Cerebellar cortex (tissue), 1 donor: ENCODE measurements around the gene DNAH3.
A peak's percentile ranks its signal among the peaks of the same experiment; 100 is the strongest.
"Not testable (repeated sequence)": the region's sequence is repeated elsewhere in the genome, so short reads cannot be mapped to it uniquely, and the experiment has no call there.

Experiments used
- DNase-seq: peaks from one replicate; pipeline ENCODE4 v3.0.0-alpha.2; 2015; ENCODE audit warnings: low spot score

DNAH3 gene

DNA sequence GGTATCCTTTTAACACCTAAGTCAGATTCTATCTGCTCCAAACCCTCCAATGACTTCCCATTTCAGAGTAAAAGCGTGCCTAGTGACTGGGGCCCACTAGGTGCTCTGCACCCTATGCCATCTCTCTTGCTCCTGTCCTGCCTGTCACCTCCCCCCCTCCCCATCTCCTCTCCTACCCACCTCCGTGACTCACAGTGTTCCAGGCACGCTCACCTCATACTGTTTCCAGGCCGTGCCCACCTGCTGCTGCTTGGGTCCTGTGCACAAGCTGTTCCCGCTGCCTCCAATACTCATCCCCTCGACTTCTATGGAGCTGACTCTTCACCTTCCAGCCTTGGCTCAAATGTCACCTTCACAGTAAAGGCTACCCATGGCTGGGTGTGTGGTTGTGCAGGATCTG lies 21.7 kb downstream of the DNAH3 start:
- DNase-seq: no peak

DNA sequence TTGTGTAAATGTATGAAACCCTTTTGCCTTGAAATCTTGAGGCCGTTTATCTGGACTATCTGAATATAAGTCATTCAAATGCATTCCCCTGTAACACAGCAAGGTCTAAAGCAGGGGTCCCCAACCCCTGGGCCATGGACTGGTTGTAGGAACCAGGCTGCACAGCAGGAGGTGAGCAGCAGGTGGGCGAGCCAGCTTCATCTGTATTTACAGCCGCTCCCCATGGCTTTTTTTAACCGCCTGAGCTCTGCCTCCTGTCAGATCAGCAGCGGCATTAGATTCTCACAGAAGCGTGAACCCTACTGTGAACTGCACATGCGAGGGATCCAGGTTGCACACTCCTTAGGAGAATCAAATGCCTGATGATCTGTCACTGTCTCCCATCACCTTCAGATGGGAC lies 24.1 kb downstream of the DNAH3 start:
- no peak for DNase-seq

DNA sequence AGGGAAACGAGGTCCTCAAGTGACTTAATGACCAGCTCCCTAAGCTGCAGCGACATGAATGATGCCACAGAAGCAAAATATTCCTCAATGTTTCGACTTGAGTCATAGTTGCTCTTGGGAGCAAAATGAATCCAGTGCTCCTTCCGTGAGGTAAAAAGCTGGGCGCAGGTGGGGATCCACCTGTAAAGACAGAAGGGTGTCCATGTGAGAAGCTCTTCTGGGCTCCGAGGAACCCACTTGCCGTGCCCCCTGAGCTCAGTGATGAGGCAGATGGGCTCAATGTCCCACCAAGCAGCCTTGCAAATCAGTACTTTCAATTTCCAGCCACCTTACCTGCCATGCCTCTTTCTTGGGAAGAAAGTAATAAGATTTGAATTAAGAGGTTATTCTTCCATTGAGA lies 25.5 kb downstream of the DNAH3 start:
- DNase-seq: no peak

DNA sequence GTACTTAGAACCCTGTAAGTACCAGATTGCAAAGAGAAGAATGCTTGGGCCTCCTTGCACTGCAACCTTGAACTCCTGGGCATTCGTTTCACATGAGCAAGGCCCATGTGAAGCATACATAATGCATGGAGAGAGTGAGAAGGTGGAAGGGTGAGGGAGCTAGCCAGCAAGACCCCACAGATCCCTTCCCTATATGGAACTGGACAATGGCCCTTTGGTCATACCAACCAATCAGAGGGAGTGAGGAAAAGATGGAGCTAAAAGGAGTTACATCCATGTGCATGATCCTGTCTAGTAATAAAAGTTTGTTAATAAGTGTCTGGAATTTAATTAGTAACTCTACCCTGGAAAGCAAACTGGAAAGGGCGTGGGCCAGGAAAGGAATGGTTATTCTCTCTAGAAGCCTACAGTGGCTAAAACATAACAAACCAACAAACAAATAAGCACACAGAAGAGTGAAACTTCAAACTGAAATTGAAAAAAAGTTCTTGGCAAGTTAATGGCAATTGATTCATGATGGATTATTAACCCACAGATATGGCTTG lies 29.6 kb downstream of the DNAH3 start:
- no peak for DNase-seq

DNA sequence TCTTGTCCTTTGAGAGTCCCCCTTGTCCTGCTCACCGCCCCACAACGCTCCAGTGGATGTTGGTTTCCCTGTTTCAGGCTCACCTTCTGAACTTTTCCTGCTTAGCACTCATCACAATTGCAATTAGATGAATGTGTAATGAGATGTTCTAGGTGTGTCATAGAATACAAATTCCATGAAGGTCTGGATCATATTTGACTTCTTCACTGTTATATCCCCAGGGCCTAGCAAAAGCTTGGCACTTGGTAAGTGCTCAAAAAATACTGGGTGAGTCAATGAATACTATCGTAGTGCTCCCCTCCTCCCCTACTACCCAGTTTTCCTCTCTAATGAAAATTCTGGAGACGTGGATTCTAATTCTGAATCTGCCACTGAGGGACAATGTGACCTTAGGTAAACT lies 33.1 kb downstream of the DNAH3 start:
- DNase-seq: no peak

DNA sequence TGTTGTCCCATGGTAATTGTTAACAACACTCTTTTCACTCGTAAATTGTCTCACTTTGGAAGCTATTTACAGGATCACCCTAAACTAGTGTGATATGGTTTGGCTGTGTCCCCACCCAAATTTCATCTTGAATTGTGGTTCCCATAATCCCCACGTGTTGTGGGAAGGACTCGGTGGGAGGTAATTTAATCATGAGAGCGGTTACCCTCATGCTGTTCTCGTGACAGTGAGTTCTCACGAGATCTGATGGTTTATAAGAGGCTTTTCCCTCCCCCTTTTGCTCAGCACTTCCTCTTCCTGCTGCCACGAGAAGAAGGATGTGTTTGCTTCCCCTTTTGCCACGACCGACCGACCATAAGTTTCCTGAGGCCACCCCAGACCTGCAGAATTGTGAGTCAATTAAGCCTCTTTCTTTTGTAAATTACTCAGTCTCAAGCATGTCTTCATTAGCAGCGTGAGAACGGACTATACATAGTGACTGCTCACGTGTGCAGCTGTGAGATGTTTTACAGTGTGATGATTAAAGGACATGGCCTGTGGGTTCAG lies 34.4 kb downstream of the DNAH3 start:
- no peak for DNase-seq

DNA sequence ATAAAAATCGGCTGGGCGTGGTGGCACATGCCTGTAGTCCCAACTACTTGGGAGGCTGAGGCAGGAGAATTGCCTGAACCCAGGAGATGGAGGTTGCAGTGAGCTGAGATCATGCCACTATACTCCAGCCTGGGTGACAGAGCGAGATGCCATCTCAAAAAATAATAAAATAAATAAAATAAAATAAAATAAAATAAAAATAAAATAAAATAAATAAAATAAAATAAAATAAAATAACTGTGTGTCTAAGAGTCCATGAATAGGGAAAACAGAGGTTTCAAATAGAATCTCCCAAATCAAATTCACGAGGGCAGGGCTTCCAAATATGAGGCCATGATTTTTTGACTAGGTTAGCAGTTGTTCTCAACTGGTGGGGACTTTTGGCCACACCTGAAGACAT lies 35.1 kb downstream of the DNAH3 start:
- not testable (repeated sequence) for DNase-seq

DNA sequence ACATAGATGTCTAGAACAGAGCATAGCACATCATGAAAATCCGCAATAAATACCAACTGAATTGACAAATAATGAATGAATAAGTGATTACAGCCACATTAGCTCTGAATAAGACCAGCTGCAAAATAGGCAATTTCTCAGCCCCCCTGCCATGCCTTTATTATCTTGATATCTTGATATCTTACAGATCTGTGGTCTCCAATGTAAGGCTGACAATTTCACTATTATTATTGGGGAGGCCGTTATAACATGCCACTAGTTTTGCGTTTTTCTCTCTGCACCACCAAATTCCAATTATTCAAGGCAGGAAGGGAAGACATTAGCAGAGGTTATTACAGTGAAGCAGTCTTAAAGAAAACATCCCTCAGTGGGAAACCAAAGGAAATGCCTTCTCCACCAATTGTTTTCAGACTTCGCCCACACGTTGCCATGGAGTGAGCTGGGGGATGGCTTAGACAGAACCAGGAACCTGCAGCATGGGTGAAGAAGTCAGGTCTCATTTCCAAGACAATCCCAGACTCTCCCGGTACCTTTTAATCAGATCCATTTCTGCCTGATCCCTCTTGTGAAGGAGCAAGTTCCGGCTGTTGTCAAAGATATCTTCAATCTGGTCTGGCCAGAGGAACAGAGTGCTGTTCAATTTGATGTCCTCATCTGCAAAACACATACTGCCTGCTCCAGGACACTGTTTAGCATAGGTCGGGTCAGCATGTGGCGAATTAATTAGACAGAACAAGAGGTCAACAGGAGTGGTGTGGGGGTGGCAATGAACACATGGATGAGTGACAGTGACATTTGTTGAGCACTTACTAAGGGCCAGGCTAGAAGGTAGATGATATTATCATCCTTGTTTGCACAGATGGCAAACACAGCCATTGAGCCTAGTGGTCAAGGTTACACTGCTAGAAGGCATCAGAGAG lies 46.4 kb downstream of the DNAH3 start:
- no peak for DNase-seq

DNA sequence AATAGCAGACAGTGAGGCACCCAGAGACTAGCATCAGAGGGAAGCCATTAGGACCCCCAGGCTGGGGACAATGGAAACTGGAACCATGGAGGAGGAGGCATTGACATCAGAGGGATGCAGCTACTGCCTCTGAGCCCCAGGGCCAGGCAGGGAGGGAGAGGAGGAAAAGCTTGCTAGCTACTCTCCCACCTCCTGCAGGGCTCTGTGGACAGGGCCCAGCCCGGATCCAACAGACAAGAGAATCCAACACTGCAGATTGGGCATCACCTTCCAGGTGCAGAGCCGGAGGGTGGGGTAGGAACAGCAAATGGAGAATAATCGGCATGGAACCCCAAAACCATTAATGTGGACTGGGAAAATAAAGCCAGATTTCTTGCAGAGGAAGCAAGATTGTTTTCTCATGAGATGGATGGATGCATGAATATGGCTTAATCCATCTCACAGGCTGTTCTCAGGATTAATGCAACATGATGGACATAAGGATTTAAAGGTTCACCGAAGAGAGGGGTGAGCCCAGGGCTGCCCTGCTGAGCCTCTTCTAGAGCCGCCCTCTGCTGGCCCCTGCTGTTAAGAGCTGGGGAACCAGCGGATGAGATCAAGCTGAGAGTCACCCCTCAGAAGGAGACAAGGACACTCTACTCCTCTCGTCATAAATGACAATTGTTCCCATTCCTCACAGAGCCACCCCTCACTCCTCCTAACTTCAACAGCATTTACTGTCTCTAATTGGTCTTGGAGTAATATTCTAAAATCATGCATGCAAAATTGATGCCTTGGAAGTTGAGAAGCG lies 48.8 kb downstream of the DNAH3 start:
- DNase-seq: no peak

DNA sequence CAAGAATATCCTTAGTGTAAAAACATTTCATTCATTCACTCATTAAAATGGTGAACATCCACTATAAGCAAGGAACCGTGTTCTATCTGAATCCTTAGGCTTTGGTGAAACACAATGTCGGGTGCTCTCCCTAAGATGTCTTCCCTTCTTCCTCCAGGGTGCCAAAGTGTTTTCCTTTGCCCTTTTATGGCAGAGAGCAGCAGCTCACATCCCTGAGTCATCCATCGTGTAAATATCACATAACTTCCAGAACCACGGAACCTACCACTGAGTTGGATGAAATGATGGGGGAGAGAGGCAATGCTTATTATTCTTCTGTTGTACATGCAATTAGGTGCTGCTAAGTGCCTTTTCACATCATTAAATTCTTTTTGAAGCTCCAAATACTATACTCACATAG lies 50.2 kb downstream of the DNAH3 start:
- no peak for DNase-seq

DNA sequence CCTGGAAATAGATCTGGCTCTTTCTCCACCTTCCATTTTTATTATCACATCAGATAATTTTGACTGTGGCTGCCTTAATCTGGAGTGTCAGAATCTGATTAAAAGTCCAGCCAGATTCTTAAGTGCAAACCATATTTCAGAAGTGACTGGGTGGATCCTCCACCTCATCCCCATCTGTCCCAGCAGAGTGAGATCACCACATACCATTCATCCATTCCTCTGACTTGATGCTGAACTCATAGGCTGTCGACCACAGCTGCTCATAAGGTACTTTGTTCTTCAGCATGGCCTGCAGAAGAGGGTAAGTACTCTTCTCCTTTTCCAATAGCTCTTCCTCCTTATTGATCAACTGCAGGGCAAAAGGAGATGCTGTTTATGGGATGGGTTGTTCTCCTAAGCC lies 53.5 kb downstream of the DNAH3 start:
- DNase-seq: peak; percentile 15

DNA sequence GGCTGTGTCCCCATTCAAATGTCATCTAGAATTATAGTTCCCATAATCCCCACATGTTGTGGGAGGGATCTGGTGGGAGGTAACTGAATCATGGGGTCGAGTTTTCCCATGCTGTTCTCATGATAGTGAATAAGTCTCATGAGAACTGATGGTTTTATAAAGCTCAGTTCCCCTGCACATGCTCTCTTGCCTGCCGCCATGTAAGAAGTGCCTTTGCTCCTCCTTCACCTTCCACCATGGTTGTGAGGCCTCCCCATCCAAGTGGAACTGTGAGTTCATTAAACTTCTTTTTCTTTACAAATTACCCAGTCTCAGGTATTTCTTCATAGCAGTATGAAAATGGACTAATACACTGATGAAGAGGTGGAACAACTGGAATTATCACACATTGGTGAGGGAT lies 55.9 kb downstream of the DNAH3 start:
- DNase-seq: not testable (repeated sequence)

DNA sequence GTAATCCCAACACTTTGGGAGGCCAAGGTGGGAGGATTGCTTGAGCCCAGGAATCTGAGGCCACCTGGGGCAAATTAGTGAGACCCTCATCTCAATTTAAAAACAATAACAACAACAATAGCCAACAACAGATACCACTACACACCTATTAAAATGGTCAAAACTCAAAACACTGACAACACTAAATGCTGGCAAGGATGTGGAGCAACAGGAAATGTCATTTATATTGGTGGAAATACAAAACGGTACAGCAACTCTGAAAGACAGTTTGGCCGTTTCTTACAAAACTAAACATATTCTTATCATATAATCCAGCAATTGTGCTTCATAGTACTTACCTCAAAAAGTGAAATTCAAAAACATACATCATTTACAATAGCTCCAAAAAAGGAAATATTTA lies 57.7 kb downstream of the DNAH3 start:
- DNase-seq: no peak

DNA sequence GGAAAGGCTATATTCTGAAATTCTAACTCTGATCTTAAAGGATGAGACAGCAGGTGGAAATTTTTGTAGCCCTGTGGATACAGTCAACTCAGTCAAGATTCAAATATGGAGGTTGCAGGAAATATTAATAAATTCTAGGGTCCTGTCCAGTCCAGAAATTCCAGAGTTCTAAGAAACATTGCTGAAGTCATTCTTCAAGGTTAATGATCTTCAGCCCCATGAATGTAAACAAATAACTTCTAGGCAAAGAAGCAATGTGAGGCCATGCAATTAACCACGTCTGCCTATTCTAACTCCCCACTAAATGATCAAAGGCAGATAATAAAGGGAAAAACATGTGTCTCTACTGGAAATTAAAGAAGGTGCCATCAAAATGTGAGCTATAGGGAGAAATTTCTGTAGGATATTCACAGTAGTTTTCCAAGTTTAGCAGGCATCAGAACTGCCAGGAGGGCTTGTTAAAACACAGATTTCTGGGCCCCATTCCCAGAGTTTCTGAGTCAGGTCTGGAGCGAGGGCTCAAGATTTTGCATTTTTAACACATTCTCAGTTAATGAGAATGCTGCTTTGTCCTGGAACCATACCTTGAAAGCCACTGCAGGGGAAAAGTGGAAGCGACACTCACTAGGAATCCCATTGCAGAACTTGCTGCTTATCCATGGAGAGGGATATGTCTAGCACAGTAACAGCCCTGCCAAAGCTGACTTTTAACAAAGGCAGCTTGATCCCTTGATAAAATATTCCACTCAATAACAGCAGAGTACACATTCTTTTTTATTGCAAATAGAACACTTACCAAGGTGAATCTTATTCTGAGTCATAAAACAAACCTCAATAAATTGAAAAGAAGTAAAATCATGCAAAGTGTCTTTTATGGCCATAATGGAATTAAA lies 61.8 kb downstream of the DNAH3 start:
- DNase-seq: no peak

DNA sequence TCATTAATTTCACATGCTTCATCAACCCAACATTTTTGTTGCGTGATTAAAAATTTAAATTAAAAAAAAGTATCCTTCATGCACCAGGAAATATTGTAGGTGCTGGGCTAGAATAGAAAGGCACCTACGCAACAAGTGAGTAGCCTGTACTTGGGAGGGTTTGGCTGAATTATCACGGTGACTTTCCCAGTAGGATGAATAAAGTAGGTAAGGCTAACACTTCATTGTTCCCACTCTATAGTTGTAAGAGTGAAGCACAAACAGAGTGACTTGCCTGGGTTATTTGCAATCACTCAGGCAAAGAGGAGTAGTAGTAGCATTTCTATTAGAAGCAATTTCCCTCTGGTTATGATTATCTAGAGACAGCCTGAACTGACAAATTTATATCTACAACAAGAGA lies 62.5 kb downstream of the DNAH3 start:
- DNase-seq: no peak

DNA sequence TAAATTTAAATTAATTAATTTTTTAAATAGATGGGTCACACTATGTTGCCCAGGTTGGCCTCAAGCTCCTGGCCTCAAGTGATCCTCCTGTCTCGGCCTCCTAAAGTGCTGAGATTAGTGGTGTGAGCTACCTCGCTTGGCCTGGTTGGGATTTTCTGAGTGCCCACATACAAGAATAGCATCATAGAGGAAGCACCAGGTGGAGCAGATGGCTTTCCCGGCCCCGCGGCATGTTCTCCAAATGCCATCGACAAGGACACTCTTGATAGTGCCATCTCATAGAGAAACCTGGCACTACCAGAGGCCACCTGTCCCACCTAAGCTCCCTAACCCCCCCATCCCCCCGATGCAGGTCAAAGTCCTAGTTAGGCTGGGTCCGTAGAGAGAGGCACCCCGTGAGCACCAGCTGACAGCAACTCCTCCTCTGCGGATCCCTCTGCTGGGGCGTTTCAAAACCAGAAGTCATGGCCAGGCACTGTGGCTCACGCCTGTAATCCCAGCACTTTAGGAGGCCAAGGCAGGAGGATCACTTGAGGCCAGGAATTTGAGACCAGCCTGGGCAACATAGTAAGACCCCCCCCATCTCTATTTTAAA lies 65.9 kb downstream of the DNAH3 start:
- peak; percentile 79 for DNase-seq

DNA sequence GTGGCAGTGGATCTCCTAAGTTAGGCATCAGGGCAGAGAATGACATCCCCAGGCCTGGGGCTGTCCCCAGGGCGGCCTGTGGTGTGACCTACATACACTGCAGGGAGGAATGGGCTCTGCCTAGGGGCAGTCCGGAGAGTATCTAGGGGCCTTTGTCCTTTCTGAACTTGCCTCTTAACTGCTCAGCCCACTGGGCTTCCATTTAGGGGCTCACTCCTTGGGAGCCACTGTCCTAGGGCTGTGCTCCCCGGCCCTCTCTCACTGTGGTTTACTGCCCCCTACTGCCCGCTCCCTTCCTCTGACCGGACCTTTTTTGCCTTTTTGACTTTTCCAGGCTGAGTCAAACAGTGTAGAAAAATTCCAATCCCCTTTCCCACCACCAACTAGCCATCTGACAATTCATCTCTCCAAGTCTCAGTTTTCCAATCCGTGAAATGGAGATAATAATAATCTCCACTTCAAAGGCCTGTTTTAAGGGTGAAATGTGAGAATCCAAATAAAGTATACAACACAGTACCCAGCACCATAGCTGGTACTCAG lies 66.8 kb downstream of the DNAH3 start:
- peak; percentile 51 for DNase-seq

DNA sequence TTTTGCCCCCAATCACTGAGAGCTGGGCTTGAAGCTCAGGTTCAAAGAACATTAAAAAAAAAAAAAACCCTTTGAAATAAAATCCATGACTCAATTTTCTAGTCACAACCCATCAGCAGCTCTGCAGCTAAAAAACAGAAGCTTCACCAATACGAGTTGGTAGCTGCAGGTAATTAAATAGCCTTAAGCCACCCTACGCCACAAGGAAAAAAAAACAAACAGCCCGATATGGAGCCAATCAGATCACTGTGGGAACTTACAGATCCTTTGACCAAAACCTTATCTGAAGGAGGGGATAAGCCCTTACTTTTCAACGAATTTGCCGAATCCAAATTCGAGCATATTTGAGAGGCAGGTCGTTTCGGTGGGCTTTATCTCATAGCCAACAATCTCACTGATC lies 69.3 kb downstream of the DNAH3 start:
- no peak for DNase-seq

DNA sequence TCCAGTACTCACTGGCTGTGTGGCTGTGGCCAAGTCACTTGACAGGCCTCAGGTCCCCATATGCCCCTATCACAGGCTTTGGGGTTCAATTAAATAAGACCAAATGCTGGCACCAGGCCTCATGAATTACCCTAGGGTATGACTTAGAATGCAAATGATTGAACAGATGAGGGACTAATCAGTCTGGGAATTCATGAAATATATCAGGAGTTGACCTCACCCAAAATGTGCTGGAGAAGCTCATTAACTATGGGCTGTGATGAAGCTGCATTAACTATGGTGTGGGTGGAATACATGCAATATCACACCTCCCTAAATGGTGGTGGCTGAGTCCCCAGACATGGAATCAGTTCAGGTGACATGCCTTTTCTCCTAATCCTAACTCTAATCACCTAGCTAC lies 72.1 kb downstream of the DNAH3 start:
- DNase-seq: no peak

DNA sequence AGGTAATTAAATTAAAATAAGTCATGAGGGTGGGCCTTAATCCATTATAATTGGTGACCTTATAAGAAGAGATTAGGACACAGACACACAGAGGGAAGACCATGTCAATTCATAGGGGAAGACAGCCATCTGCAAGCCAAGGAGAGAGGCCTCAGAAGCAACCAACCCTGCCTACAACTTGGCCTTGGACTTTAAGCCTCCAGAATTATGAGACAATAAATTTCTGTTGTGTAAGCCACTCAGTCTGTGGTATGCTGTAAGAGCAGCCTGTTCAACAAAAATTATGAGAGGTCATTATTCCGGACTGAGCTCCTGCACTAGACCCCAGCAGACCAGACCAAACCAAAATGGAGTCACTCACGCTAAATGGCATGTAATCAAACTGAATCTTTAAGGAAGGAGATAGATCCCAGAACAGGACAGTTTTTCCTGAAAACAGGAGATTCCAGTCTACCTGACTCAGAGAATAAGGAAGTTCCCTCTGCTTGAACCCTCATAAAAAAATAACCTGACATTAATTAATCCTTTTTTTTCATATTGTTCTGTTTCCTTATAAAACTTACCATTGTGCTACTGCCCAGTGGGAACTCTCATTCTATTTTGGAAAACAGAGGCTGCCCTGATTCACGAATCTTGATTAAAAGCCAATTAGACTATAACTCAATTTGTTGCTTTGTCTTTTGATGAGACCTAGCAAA lies 74.3 kb downstream of the DNAH3 start:
- DNase-seq: no peak
